Kidney (tissue), 14 donors: Measurements from ENCODE around the gene AIF1L. TPM values are rescaled to one million over a fixed set of nuclear protein-coding genes. Genes with fewer than 3 reads are reported as not detected.

Experiments
- DNase-seq, 5 donors: peaks; one replicate each; pipeline ENCODE4 v3.0.0-alpha.2; 2013 to 2020
- FAIRE-seq: peaks from 2 replicates; lab custom pipeline; 2012; peaks lifted over from hg19 to GRCh38; lab: Jason Lieb, UNC
- H3K27ac ChIP-seq, 2 donors: one replicate each; pipeline ENCODE4 v1.7.0; 2013; ENCODE audit warnings: low read depth in 2 of 2, low read length in 2 of 2, inconsistent platforms in 1 of 2
- H3K27me3 ChIP-seq: one replicate; pipeline ENCODE4 v1.7.1; 2013; ENCODE audit warnings: low read length, inconsistent platforms; ENCODE audit not compliant: control insufficient read depth, insufficient read depth
- H3K36me3 ChIP-seq, 3 donors: one replicate each; pipeline versions ENCODE4 v1.7.0 to v1.7.1; 2013; ENCODE audit warnings: low read length in 3 of 3, control low read depth in 1 of 3, inconsistent platforms in 1 of 3; ENCODE audit not compliant: insufficient read depth in 3 of 3, control insufficient read depth in 2 of 3
- H3K4me1 ChIP-seq, 3 donors: one replicate each; pipeline versions ENCODE4 v1.7.0 to v1.7.1; 2013; ENCODE audit warnings: low read length in 3 of 3, inconsistent platforms in 1 of 3, low read depth in 1 of 3; ENCODE audit not compliant: control insufficient read depth in 2 of 3, insufficient read depth in 2 of 3
- H3K4me3 ChIP-seq, 3 donors: one replicate each; pipeline versions ENCODE4 v1.7.0 to v1.8.1; 2013; ENCODE audit warnings: low read length in 3 of 3, control low read depth in 1 of 3, inconsistent platforms in 1 of 3
- H3K9ac ChIP-seq, 3 donors: one replicate each; pipeline versions ENCODE4 v1.7.0 to v1.7.1; 2013; ENCODE audit warnings: low read length in 3 of 3, control low read depth in 1 of 3, inconsistent platforms in 1 of 3
- H3K9me3 ChIP-seq, 3 donors: one replicate each; pipeline versions ENCODE4 v1.7.0 to v1.7.1; 2013; ENCODE audit warnings: low read length in 3 of 3, control low read depth in 1 of 3, inconsistent platforms in 1 of 3; ENCODE audit not compliant: control insufficient read depth in 2 of 3, insufficient read depth in 1 of 3
- intact Hi-C: fragments of 100-400 bp; cut with DNase I; formaldehyde crosslinking; loops from one replicate; pipeline ENCODE4 v1.11.1; 2022
- polyA plus RNA-seq: library from polyadenylated mRNA; stranded (reverse); fragments of 350-450 nt; fragmentation: Illumina TruSeq; extraction: RNeasy Lipid Tissue Mini Kit (QIAGEN cat#74804); gene quantifications from one replicate; pipeline ENCODE4 v1.2.3, GENCODE V29; 2014; ENCODE audit warnings: low read depth, low replicate concordance; ENCODE audit not compliant: insufficient read depth
- total RNA-seq: library from RNA; stranded (reverse); fragmentation: NEBNext Ultra II Directional; extraction: Animal tissue kit (Norgen Biotek cat#: 25700); gene quantifications from one replicate; pipeline ENCODE4 v1.2.1, GENCODE V29; 2021
- TF ChIP-seq, protein P1 (sequence below): IDR thresholded peaks from 3 replicates; pipeline ENCODE4 v1.5.1; 2012; ENCODE audit warnings: mild to moderate bottlenecking, moderate library complexity, borderline replicate concordance; ENCODE audit not compliant: insufficient read depth; ENCODE audit errors: extremely low read depth
- donor health status: control.
- donor health status: control.
- donor health status: control.
- donor health status: control.
- donor health status: control.
- donor health status: DM: yes; HTN: yes; CAD: no.
- donor health status: Normal renal cell carcinoma (clear cell type).

Gene AIF1L
- total and polyA plus RNA-seq, 2 donors from 2014 or later, result 397 to 439 TPM

DNA sequence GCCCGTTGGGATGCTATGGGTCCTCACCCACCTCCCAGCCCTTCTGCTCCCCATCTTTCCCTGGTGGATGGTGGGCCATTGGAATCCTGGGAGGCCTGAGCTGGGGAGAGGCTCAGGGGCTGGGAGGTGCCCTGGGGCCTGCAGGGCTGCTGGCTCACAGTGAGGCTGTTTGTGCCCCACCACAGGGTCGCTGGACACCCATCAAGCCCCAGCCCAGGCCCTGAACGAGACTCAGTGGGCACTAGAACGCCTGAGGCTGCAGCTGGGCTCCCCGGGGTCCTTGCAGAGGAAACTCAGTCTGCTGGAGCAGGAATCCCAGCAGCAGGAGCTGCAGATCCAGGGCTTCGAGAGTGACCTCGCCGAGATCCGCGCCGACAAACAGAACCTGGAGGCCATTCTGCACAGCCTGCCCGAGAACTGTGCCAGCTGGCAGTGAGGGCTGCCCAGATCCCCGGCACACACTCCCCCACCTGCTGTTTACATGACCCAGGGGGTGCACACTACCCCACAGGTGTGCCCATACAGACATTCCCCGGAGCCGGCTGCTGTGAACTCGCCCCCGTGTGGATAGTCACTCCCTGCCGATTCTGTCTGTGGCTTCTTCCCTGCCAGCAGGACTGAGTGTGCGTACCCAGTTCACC, 4.9 kb upstream of the AIF1L start:
- DNase-seq, result no peak
- Histone ChIP-seq H3K9ac (peak overlapping the region in 1 of 3 donors; percentile 26), H3K27me3 (no peaks in the 10 kb centered on the region), H3K4me3 (no peak overlapping the region), H3K9me3 (no peaks in the 10 kb centered on the region), H3K36me3 (no peaks in the 10 kb centered on the region), H3K4me1 (peaks cover 0 to 4% (median 2%) of the 10 kb centered on the region in 3 donors), H3K27ac (no peak overlapping the region)
- FAIRE-seq, result no peak
- intact Hi-C loops, result no loop called here
- TF ChIP-seq, protein P1, sequence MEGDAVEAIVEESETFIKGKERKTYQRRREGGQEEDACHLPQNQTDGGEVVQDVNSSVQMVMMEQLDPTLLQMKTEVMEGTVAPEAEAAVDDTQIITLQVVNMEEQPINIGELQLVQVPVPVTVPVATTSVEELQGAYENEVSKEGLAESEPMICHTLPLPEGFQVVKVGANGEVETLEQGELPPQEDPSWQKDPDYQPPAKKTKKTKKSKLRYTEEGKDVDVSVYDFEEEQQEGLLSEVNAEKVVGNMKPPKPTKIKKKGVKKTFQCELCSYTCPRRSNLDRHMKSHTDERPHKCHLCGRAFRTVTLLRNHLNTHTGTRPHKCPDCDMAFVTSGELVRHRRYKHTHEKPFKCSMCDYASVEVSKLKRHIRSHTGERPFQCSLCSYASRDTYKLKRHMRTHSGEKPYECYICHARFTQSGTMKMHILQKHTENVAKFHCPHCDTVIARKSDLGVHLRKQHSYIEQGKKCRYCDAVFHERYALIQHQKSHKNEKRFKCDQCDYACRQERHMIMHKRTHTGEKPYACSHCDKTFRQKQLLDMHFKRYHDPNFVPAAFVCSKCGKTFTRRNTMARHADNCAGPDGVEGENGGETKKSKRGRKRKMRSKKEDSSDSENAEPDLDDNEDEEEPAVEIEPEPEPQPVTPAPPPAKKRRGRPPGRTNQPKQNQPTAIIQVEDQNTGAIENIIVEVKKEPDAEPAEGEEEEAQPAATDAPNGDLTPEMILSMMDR, result no peak

DNA sequence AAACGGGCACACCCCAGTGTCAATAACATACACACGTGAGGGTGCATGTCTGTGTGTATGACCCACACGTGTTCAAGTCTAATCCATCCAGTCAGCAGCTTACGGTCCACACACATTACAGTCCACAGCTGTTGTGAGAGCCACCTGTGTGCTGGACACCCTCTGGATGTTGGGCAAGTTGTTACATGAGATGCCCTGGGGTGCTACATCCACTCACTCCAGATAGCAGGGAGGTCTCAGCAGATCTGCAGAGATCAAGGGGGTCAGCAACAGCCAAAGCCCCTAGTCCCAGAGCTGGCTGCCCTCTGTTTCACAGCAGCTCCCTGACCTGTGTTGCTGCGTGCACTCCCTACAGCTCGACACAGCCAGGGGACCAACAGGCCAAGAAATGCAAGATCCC, 4.3 kb upstream of the AIF1L start:
- H3K27ac ChIP-seq, result no peak overlapping the region
- peak overlapping the region in 1 of 3 donors; percentile 26 for H3K9ac ChIP-seq
- H3K36me3 ChIP-seq, result no peaks in the 10 kb centered on the region
- H3K4me1 ChIP-seq, result peaks cover 0 to 4% (median 2%) of the 10 kb centered on the region in 3 donors
- TF ChIP-seq, protein P1, result no peak
- H3K27me3 ChIP-seq, result no peaks in the 10 kb centered on the region
- no peaks in the 10 kb centered on the region for H3K9me3 ChIP-seq
- FAIRE-seq (no peak), DNase-seq (no peak)
- no peak overlapping the region for H3K4me3 ChIP-seq
- intact Hi-C loops, result no loop called here

- H3K27me3 ChIP-seq, result no peaks in the 10 kb centered on the region
- FAIRE-seq, result no peak
Measured at GRCh38 chr9:131092548-131093440, 3.5 kb upstream of the AIF1L start.

More at GRCh38 chr9:131092548-131093440, 3.5 kb upstream of the AIF1L start:
- no peak overlapping the region for H3K27ac ChIP-seq
- no peak overlapping the region for H3K9ac ChIP-seq
- no peak for DNase-seq
- H3K36me3 ChIP-seq, result no peaks in the 10 kb centered on the region
- intact Hi-C loops, result no loop called here
- no peak overlapping the region for H3K4me3 ChIP-seq
- TF ChIP-seq, protein P1, result no peak
- H3K4me1 ChIP-seq, result peaks cover 2 to 4% (median 2%) of the 10 kb centered on the region in 3 donors
- no peaks in the 10 kb centered on the region for H3K9me3 ChIP-seq
